GM18519 (cell line): ENCODE data around the gene JADE1.

ENCODE experiments used
- ATAC-seq: cut with Tn5 transposase; IDR thresholded peaks from one replicate; pipeline ENCODE4 v1.9.1; 2021; ENCODE audit warnings: mild to moderate bottlenecking, moderate library complexity; ENCODE audit not compliant: unreplicated experiment, low FRiP score

The JADE1 gene

DNA sequence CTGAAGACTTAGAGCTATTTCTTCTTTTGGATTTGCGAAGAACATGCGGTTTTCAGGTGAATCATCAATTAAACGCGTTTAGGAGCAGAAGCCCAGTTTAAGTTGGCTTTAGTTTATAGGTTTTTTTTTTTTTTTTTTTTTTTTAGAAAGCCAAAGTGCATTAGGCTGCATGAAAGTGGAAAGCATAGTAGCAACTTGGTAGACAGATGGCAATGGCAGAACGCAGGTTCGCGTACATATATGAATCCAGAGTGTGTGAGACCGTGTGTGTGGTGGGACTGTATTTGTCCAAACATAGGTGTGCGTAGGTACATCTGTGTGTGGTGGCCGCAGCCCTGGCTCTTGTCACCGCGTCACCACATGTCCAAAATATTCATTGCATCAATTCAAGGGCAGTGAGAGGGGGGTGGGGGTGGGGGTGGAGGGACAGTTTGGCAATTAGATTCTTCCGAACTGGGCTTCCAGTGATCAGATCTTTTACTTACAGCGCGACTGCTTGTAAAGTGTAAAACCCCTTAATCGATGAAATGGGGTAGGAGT, 901 bp downstream of the JADE1 start:
- no peak for ATAC-seq

DNA sequence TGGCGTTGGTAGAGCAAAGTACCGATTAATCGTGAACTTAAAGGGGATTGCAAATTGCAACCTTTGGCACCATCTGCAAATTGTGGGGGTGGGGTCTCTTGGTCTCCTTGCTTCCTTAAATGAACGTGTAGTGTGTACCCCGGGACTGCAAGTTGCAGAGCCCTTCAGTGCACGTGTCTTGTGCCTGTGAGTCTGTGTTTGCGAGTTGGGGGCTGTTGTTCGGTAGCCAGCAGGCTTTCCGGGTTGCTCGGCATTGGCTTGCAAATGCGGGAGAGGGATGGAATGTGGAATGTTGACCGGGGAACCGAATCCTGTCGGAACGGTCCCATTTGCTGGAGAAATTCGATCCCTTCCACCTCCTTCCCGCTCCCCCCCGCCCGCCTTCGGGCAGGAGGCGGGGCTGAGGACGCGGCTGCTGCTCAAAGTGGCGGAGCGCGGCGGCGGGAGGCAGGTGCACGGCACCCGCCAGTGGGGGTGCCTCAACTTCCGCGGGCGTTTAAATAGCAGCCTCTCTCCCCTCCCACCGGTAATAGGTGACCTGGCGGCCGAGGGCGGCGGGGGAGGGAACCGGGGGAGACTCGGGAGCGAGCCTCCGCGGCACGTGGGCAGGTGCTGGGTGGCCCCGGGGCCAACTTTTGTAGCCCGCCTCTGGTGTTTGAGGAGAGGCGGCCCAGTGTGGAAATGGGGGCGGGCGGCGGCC, 1.5 kb downstream of the JADE1 start:
- peak; percentile 32 for ATAC-seq

DNA sequence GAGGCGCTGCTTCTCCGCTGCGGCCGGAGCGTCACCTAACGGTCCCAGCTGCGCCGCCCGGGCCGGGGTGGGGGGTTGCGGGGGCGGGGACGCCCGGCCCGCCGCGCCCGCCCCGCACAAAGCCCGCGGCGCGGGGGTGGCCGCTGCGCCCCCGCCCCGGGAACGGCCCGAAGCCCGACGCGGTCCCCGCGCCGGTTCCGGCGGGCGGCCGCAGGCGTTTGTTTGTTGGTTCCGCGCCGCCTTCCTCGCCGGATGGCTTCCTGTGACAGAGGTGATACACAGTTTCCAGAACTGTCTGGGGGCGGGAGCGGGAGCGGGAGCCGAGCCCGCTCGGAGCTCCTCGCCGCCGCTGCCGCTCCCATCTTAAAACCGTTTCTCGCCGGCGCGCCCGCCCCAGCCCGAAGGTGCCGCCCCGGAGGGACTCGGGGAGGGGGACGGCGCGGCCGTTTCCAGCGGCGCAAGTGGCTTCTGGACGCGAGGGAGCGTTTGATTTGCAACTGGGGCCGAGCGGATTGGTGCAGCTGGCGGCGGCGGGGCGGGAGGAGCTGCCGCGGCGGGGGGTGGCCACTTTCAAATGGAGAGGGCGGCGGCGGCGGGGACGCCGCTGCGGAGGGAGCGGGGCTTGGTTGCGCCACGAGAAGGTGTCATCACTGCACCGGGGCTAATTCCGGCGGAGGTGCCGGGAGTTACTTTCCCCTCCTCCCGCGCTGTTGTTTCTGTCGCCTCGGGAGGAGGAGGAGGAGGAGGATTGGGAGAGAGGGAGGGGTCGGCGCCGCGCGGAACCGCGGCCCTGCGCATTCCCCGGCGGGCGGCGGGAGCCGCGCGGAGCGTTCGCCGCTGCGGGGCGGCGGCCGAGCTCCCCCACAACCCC, 2.3 kb downstream of the JADE1 start:
- peak; percentile 29 for ATAC-seq

DNA sequence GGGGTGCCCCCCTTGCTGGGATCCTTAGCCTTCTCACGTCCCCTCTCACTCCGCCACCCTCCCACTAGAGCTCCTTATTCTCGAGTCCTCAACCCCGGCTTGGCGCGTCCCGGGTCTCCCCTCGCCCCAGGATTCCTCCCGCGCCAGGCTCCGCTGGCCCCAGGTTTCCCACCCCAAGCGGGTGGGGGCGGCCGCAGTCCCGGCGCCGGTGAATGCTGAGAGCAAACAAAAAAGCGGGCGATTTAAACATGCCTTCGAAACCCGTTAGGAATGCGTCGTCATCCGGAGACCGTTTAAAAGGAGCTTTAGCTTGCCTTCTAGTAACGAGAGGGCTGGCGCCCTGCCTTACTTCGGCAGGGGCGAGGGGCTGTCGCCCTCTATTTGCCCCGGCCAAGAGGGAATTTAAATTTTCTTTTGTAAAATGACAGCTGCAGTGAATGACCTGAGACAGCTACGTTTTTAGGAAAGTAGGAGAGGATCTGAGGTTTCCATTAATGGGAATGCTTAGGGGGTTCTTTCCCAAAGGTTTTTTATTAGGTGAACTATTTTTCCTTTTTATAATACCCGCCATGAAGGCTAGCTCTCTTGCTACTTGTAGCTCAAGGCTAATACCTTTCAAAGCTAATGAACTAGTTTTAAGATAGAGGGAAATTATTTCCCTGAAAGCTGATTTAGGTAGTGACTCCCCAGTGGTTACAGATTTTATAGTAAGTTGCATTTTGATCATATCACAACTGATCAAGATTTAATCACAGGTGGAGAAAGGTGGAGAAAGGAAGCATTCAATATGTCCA, 3.1 kb downstream of the JADE1 start:
- ATAC-seq = peak; percentile 5

DNA sequence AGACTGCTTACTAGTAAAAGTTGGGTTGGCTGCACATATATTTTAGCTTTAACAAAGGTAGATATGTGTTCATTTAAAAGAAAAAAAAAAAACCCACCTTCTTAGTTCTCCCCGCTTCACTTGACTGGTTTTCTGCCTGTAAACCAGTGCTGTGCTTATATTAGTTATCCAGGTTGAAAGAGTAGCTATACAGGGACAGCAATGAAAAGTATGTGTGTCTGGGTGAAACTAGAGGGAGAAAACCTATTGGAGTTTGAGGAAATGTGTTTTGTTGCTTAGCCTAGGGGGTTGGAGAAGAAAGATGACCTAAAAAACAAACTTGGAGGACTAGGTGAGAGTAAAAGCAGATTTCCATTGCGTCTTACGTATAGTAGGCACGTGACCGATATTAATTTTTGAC, 4.5 kb downstream of the JADE1 start:
- ATAC-seq = no peak

DNA sequence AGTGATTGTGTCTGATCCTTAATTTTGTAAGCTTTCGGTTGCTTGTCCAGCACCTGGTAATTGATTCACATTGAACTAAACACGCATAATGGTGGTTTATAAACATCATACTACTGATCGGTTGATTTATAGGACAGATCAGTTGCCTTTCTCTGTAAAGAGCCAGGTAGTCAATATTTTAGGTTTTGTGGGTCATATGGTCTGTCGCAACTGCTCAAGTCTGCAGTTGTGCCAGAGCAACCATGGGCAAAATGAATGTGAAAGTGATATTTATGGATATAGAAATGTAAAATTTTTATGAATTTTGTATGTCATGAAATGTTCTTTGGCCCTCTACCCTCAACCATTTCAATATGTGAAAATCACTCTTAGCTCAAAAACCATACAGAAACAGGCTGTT, 8.9 kb downstream of the JADE1 start:
- ATAC-seq = no peak

DNA sequence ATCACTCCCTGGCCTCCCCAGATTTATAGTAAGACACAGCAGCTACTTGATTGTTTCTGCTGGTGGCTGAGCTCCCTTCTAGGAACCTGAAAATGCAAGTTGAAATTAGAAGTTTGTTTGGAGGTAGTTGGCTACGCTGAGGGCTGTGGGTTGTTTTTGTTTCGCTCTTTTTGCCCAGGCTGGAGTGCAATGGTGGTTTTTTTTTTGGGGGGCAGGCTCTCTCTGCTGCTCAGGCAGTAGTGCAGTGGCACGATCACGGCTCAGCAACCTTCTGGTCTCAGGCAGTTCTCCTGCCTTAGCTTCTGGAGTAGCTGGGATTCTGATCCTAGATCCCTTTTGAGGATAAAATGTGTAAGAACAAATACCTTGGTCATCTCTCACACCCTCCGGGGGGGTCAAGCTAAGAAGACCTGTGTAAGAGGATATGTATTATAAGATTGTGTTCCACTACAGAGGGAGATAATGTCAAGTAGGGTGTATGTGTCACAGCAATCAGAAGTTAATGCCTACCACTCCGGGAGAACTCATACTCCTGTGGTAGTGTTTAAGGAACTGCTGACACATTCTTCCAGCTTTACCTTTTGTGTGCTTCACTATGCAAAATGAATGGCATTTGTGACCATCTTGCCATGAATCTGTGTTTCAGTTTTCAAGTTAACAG, 9.7 kb downstream of the JADE1 start:
- ATAC-seq = no peak

DNA sequence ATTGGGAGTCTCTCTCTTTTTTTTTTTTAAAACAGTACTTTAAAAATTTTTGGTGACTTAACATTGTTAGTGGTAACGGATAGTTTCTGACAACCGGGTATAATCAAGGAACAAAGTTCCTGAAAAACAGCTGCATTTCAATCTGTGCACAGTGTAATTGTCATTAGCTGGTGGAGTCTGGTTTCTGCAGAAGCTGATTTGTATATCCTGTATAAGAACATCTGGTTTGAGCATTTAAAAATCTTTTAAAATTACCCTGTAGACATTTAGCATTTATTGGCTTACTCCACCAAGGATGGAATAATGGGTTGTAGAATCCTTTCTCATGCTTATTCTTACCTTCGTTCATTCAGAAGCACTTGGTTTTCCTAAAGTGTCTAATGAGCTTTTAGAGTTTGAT, 11.2 kb downstream of the JADE1 start:
- no peak for ATAC-seq

DNA sequence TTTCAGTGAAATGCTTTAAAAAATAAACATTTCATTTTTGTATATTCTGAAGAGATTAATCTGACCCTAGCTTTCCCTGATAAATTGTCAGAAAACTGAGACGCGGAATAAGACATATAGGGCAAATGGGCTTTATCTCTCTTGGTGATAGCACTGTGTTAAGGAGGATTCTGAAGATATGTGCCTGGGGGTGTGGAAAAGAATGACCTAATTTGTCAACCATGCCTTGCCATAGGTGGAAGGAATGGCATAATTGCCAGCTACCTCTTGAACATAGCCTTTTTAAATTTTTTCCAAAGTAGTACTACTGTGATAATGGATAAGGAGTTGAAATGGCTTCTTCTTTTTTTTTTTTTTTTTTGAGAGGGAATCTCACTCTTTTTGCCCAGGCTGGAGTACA, 11.7 kb downstream of the JADE1 start:
- no peak for ATAC-seq

DNA sequence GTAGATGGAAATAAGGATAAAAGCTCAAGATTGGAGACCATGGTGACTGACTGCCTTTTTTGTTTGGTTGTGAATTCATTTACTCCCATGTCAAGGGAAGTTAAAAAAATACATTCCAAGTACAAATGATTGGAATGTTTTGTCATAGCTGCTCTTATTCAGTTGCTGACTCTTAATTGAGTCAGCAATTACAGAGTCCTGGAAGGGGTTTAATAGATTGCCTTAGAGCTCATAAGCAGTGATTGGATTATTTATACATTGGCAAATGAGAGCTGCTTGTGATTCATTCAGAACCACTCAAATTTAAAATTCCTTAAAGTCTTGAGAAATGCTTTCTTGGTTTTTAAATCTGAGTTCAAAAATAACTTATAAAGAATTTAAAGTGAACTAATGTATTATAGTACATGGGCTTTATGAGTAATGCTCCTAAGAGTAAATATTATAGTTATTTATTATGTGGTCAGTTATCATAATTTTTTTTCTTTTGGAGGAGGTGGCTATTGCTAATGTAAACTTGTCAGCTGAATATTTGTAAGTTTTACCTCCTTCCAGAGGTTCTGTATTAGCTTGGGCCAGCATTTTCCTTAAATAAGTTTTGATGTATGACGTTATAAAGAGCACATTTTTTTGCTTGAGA, 13.6 kb downstream of the JADE1 start:
- ATAC-seq = no peak

DNA sequence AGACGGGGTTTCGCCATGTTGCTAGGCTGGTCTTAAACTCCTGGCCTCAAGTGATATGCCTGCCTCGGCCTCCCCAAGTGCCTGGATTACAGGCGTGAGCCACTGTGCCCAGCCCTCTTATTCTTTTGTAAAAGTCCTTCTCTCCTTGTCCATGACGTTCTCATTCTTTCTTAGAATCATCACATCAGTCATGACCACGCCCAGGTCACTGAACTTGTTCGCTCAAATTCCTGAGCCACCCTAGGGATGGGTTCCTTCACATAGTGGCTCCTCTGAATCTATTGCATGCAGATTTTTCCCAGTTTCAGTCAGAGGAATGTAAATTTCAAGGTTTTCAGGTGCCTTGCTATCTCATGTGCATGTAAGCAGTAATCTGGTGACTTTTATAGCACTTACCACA, 15.7 kb downstream of the JADE1 start:
- ATAC-seq = no peak

DNA sequence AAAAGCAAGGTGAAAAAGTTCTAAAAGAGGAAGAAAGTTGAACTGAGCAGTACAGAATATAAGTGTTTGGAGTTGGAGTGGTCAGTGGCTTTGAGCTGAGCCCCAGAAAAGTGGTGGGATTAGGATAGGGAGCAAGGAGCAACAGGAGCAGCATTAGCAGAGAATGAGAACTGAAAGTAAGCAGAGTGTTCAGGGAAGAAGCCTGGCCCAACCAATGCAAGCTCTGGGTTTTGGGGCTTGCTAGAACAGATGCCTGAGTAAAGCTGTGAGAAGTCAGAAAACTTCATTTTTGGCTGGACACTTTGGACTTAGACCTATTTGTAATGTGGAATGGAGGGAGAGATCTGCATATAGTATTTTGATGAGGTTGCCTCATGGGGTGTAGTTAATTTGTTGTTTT, 17.8 kb downstream of the JADE1 start:
- no peak for ATAC-seq

DNA sequence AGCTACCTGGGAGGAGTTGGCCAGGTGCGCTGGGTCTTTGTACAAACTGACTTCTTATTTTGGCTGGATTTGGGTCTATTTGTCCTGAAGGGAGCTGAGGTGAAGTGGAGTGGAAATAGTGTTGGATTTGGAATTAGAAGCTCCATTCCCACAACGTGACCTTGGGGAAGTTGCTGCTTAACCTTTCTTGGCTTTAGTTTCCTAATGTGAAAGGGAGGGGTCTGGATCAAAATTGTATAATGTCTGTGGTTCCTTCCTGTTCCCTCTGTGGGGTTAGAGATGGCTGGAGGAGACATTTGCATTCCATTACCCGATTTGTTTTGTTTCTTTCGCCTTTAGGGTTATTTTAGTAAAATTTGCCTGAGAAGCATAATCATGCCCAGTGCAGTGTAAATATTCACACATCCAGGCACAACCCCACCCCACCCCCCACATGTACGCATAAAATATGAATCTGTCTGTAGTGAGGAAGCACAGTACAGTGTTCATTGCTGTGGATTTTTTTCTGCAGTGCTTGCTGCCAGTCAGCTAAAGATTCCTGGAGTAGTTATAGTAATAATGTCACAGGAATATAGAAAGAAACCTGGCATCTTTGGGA, 21.5 kb downstream of the JADE1 start:
- no peak for ATAC-seq

DNA sequence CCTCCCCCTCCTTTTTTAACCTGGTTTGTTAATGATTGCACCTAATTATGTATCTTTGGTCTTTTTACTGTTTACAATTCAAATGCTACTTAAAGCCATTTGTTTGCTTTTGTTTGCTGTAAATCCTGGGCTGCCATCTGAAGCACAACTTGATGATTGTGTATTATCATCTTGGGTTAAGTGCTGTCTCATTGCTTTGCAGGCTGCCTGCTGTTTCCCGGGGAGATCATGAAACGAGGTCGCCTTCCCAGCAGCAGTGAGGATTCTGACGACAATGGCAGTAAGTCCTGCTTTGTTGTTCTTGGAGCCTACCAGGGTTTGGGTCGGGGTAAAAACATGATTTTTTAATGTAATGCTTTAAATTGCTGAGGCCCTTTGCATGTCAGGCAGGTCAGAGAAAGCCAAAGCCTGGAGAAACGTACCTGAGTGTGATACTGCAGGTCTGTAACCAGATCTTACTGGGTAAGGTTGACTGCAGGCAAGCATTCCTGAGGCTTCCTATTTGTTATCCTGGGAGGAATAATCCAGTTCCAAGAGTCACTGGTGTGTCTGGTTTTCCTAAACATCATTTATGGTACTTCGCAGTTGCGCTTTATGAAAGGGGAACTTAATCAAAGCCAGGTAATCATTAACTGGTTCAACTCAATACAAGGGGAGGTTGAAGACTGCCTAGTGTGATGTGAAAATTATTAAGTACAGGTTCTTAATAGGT, 22.2 kb downstream of the JADE1 start:
- no peak for ATAC-seq

DNA sequence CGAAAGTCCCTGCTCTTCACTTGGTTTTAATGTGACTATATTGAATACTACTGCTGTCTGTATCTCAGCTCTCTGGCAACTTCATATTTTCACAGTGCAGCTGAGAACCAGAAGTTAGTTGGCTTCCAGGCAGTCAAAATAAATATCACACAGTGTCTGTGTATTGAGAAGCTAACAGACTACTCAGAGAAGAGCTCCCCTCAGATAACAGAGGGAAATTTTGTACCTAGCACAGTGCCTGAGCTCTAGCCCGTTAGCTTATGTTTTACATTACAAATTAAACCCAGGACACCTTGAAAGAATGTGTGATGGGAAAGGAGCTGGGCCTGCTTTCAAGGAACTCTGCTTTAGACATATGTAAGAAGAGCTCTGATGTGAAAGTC, 22.7 kb downstream of the JADE1 start:
- no peak for ATAC-seq

DNA sequence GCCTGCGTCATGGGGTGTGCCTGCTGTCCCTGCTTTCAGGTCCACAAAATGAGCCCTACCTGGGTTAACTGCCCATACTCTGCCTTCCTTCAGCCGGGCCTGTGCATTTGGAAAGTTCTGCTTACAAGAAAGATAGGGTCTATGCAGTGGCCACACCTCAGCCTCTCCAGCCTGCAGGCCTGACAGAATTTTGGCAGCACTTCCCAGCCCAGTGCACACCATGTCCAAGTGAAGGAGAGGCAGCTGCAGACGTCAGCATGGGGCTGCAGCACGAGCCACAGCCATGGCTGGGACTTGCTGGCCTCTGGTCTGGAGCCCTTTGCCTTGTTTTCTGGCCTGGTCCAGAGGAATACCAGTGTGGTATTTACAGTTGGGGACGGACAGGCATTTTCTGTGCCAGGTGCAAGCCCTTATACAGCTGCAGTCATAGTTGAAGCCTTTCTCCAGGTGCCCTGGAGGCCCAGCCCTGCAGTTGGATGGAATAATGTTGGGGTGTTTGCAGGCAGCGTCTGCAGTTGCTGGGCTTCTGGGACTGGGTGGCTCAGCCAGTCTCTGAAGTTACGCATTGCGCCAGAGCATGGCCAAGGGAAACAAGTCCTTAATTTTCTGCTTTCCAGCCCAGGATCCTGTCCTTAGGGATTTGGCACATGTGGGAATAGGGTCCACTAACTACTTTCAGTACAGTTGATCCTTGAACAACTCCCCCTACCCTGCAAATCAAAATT, 26.2 kb downstream of the JADE1 start:
- no peak for ATAC-seq

DNA sequence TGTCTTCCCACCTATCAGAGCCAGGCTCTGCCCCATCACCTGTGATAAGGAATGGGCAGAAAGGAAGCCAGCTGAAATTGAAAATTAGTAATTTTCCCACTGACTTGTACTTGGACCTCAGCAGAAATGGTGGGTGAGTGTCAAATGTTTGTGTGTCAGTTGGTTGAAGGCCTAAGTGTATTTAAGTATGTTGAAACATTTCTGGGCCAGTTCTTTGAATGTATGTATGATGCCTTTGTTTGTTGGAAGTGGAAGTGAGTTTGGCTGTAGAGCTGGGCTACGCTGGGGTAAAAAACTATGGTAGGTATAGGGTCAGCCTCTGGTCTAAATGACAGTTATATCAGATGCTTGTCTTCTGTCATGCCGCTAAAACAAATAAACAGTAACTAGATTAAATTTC, 27.7 kb downstream of the JADE1 start:
- ATAC-seq = no peak

DNA sequence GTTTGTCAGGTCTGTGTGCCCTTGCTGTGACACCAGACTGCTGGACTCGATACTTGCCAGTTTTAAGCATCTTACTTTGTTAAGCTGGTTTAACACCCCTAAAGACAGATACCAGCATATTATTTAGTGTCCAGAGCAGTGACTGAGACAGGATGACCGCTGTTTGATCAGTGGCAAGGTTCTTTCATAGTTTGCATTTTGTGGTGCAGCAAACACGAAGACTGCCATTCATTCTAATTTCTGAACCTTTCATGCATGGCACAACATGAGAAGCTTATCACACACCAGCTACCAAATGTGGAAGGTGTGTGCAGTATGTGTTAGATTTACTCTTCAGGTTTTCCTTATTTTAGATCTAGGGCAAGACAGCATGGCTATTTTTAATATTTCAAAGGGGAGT, 28.2 kb downstream of the JADE1 start:
- no peak for ATAC-seq
